Gastroesophageal sphincter (tissue), 4 donors: ENCODE measurements around the gene WDR93. TPM values are rescaled to one million over a fixed set of nuclear protein-coding genes. Genes with fewer than 3 reads are reported as not detected.

Source experiments
- ATAC-seq: fragments of 150-250 bp; one replicate; pipeline ENCODE4 v1.9.1; 2016; ENCODE audit warnings: mild to moderate bottlenecking, moderate library complexity
- H3K27ac ChIP-seq, 4 donors: fragments of 200-600 bp; sonication (generic) in 3 of 4; 1 replicate in 3 of 4; 2 replicates in 1 of 4; pipeline ENCODE4 v1.5.1; 2016 to 2019
- H3K27me3 ChIP-seq: fragments of 200-600 bp; sonication (generic); one replicate; pipeline ENCODE4 v1.5.1; 2019
- H3K36me3 ChIP-seq, 2 donors: fragments of 200-600 bp; sonication (generic); one replicate each; pipeline ENCODE4 v1.5.1; 2019; ENCODE audit warnings: control low read depth in 1 of 2
- H3K4me1 ChIP-seq, 3 donors: fragments of 200-600 bp; sonication (generic); 1 replicate in 2 of 3; 2 replicates in 1 of 3; pipeline ENCODE4 v1.5.1; 2016 to 2019; ENCODE audit warnings: control low read depth in 2 of 3
- H3K4me3 ChIP-seq, 2 donors: fragments of 200-600 bp; sonication (generic); one replicate each; pipeline ENCODE4 v1.5.1; 2019; ENCODE audit warnings: mild to moderate bottlenecking in 1 of 2, moderate library complexity in 1 of 2
- H3K9me3 ChIP-seq, 3 donors: fragments of 200-600 bp; sonication (generic); one replicate each; pipeline ENCODE4 v1.5.1; 2017 to 2019; ENCODE audit warnings: control low read depth in 2 of 3
- CTCF ChIP-seq, 4 experiments: fragments of 200-600 bp in 2 of 4; fragments of 450-650 bp in 2 of 4; sonication (generic) in 1 of 4; IDR thresholded peaks; one replicate each; pipeline ENCODE4 v1.5.1; 2017 to 2019; ENCODE audit warnings: antibody characterized with exemption in 4 of 4, mild to moderate bottlenecking in 2 of 4, moderate library complexity in 2 of 4
- EP300 ChIP-seq: sonication (generic); formaldehyde crosslinking; IDR thresholded peaks from one replicate; pipeline ENCODE4 v1.6.1; 2017; ENCODE audit warnings: antibody characterized with exemption, mild to moderate bottlenecking
- POLR2A ChIP-seq, 2 donors: fragments of 450-650 bp; IDR thresholded peaks; one replicate each; pipeline ENCODE4 v1.6.1; 2017; ENCODE audit warnings: antibody characterized with exemption in 2 of 2, mild to moderate bottlenecking in 2 of 2, moderate library complexity in 1 of 2
- POLR2AphosphoS5 ChIP-seq: sonication (generic); formaldehyde crosslinking; IDR thresholded peaks from one replicate; pipeline ENCODE4 v1.6.1; 2017; ENCODE audit warnings: antibody characterized with exemption
- WGBS, 2 donors: methylation state at CpG; one replicate each; pipeline ENCODE4 v1.1.5; 2018; ENCODE audit warnings: low coverage in 1 of 2; 5-methylcytosine and 5-hydroxymethylcytosine counted together
- total RNA-seq, 4 donors: library from RNA; depleted of rRNA; stranded (reverse); fragments of >200 nt; gene quantifications; one replicate each; pipeline ENCODE4 v1.1.0, GENCODE V29; 2016

WDR93 gene
- total RNA-seq, 4 donors from 2014 or later: 0.15 TPM; not detected in 3

- no peak for TF ChIP-seq CTCF (IDR thresholded peaks at IDR 0.05)
- no peak for ATAC-seq
- Histone ChIP-seq H3K4me3 (no peak overlapping the region), H3K4me1 (no peaks in the 10 kb centered on the region), H3K27ac (no peak overlapping the region), H3K36me3 (no peaks in the 10 kb centered on the region), H3K27me3 (peaks cover 8% of the 10 kb centered on the region), H3K9me3 (no peaks in the 10 kb centered on the region)
- WGBS, 2 donors: 73% methylated on average over 3 of the region's 8 CpGs; no CpG with 5 or more reads in 1 of the 2 donors
Observed at GRCh38 chr15:89743594-89743993, 53.0 kb downstream of the WDR93 start.

- Histone ChIP-seq H3K27ac (no peak overlapping the region), H3K27me3 (peaks cover 8% of the 10 kb centered on the region), H3K4me1 (peaks cover 0 to 8% (median 4%) of the 10 kb centered on the region in 3 donors), H3K36me3 (no peaks in the 10 kb centered on the region), H3K4me3 (no peak overlapping the region), H3K9me3 (no peaks in the 10 kb centered on the region)
- ATAC-seq: no peak
- WGBS, 2 donors: 80% methylated on average over 1 of the region's 13 CpGs; no CpG with 5 or more reads in 1 of the 2 donors
- TF ChIP-seq POLR2A (IDR thresholded peaks at IDR 0.05): no peak
Observed at GRCh38 chr15:89745131-89745530, 54.5 kb downstream of the WDR93 start.

- Histone ChIP-seq H3K4me1 (peaks cover 0 to 13% (median 6%) of the 10 kb centered on the region in 3 donors), H3K27me3 (peaks cover 8% of the 10 kb centered on the region), H3K9me3 (no peaks in the 10 kb centered on the region), H3K36me3 (no peaks in the 10 kb centered on the region), H3K4me3 (no peak overlapping the region), H3K27ac (no peak overlapping the region)
- ATAC-seq: no peak
- 7 to 40% methylated on average over 1 of the region's 1 CpG for WGBS, 2 donors
- TF ChIP-seq POLR2AphosphoS5: no peak
- no peak for TF ChIP-seq POLR2A (IDR thresholded peaks at IDR 0.05)
- TF ChIP-seq EP300: no peak
- no peak for TF ChIP-seq CTCF (IDR thresholded peaks at IDR 0.05)
Observed at GRCh38 chr15:89745768-89746167, 55.2 kb downstream of the WDR93 start.

GRCh38 chr15:89746386-89746780 is 55.8 kb downstream of the WDR93 start:
- no peak for ATAC-seq
- H3K4me3 ChIP-seq: no peak overlapping the region
- WGBS, 2 donors: 69 to 90% methylated on average over 2 to 8 of the region's 9 CpGs
- H3K27ac ChIP-seq: no peak overlapping the region
- peaks cover 0 to 17% (median 6%) of the 10 kb centered on the region in 3 donors for H3K4me1 ChIP-seq
- no peaks in the 10 kb centered on the region for H3K9me3 ChIP-seq
- H3K27me3 ChIP-seq: peaks cover 8% of the 10 kb centered on the region
- no peaks in the 10 kb centered on the region for H3K36me3 ChIP-seq
- TF ChIP-seq POLR2AphosphoS5: no peak
- TF ChIP-seq POLR2A (IDR thresholded peaks at IDR 0.05): no peak
- TF ChIP-seq EP300: no peak
- TF ChIP-seq CTCF (IDR thresholded peaks at IDR 0.05): no peak

- ATAC-seq: no peak
- Histone ChIP-seq H3K9me3 (no peaks in the 10 kb centered on the region), H3K27me3 (peaks cover 8% of the 10 kb centered on the region), H3K4me3 (no peak overlapping the region), H3K36me3 (no peaks in the 10 kb centered on the region), H3K27ac (no peak overlapping the region), H3K4me1 (peaks cover 0 to 21% (median 6%) of the 10 kb centered on the region in 3 donors)
- WGBS, 2 donors: 64 to 77% methylated on average over 6 to 19 of the region's 28 CpGs
- no peak for TF ChIP-seq POLR2A (IDR thresholded peaks at IDR 0.05)
- no peak for TF ChIP-seq POLR2AphosphoS5
- TF ChIP-seq EP300: no peak
- no peak for TF ChIP-seq CTCF (IDR thresholded peaks at IDR 0.05)
Observed at GRCh38 chr15:89747708-89748682, 57.4 kb downstream of the WDR93 start.
